HG03135 (cell line): ENCODE results near the gene ENTPD7.
"Not testable (repeated sequence)": the region's sequence is repeated elsewhere in the genome, so short reads cannot be mapped to it uniquely, and the experiment has no call there.

ENCODE experiments used
- ATAC-seq: cut with Tn5 transposase; IDR thresholded peaks from one replicate; pipeline ENCODE4 v1.9.1; 2021; ENCODE audit warnings: mild to moderate bottlenecking, moderate library complexity; ENCODE audit not compliant: unreplicated experiment

ENTPD7 gene, protein sequence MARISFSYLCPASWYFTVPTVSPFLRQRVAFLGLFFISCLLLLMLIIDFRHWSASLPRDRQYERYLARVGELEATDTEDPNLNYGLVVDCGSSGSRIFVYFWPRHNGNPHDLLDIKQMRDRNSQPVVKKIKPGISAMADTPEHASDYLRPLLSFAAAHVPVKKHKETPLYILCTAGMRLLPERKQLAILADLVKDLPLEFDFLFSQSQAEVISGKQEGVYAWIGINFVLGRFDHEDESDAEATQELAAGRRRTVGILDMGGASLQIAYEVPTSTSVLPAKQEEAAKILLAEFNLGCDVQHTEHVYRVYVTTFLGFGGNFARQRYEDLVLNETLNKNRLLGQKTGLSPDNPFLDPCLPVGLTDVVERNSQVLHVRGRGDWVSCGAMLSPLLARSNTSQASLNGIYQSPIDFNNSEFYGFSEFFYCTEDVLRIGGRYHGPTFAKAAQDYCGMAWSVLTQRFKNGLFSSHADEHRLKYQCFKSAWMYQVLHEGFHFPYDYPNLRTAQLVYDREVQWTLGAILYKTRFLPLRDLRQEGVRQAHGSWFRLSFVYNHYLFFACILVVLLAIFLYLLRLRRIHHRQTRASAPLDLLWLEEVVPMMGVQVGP

DNA sequence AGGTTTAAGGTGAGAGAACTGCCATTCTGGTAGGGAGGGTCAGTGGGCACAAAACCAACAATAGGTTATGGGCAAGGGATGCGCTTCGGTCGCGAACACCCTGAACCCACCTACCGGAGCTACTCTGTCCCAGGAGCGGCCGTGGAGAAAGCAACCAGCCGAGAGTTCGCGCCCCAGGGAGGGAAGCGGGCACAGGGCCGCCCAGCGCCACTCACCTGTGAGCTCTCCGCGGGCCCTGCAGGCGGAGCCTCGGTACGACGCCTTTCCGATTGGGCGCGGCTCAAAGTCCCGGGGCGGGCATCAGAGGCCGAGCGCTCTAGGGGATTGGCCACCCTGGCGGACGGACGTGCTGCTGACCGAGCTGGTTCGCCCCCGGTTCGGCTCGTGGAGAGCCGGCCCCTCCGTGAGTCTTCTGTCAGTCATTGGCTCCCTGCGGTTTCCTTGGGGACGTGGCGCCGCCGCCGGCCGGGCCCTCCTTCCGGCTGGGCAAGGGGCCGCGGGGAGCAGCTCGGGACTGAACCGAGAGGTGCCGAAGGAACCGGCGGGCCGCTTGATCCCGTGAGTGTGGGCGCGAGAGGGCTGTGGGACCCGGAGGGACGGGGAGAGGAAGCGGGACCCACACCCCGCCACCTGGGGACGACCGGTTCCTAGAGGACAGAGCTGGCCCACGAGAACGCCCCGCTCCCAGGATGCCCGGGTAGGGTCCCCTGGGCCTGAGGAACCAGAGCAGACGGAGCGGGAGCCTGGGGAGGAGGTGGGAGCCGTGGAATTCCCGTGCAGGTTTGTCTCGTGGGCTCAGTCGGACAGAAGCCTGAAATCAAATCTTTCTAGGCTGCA lies at the start of gene ENTPD7:
ENTPD7 (plus strand) TSS at position 479 of the 837 bp plus-strand sequence. CDS start 448 bp downstream, outside the sequence.
- ATAC-seq: peak; percentile 99

DNA sequence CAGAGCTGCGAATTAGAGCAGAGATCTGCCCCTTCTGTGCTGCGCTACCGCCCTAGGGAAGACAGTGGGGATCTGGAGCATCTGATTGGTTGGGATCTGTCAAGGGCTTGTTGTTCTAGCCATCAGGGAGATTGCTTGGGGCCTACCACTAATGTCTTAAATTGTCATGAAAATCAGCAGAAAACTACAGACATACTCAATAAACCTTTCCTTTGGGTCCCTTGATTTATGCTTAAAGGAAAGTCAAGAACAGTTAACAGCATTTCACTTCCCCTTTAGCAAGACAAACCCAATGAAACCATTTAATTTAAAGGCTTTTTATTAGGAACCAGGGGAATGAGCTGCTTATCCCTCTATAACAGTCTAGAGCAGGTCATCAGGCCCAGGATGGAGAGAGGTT lies 49.1 kb upstream of the ENTPD7 start:
- no peak for ATAC-seq

DNA sequence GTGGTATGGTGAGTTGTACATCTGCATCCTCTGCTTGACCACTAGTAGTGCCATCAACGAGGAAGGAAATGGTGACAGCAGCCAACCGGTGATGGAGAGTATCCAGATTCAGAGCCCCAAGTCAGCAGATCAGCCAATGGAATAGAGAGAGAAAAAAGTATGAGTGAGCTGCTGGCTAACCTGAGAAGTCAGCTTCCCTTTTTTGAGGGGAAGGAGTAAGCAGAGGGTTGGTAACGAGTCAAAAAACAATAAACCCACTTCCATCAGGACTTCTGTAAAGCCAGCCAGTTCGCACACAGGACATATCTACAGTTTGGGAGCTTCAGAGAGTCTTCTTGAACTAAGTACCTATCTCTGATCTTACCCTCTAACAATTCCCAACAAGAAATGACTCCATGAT lies 48.0 kb upstream of the ENTPD7 start:
- ATAC-seq: no peak

DNA sequence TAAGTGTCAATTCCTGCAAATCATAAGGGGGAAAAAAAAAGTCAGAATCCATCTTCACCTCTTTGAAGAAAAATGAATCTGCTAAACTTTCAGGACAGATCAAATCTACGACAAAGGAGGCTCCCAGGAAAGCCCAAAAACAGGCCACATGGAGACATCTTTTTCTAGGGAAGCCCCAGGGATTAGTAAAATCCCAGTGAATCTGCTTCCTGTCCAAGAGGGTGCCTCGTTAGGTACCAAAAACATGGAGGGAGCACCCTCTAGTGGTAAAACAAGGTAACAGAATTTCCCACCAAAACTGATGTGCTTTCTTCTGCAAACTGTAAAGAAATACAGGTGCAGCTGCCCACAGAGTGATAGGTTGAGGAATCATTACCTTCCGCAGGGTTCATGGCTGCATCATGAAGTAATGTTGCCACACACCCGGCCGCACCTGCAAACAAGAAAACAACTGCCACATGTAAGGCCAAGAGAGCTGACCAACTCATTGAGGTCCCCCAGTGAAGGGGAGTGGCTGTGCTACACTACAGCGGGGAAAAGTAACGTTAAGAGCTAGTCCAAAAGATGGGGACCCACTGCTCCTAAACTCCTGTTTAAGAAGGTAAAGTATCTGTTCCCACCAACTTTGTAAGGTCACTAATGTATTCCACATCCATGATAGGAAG lies 47.0 kb upstream of the ENTPD7 start:
- ATAC-seq: no peak

DNA sequence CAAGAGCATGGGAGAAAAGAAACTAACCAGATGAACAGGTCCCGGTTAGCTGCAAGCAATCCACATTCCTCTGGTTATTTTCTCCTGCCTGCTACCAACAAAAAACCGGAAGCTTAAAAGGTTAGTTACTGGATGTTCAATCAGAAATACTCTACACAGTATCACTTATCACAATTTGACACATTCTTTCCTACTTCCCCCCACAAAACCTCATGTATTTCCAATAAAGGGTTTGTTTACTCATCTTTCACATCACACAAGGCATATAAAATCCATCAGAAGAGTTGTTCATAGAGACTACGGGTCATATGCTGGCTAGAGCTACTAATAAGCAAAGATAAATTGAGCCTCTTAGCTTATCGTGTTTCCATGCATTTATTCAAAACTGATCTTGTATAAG lies 43.9 kb upstream of the ENTPD7 start:
- ATAC-seq: no peak

DNA sequence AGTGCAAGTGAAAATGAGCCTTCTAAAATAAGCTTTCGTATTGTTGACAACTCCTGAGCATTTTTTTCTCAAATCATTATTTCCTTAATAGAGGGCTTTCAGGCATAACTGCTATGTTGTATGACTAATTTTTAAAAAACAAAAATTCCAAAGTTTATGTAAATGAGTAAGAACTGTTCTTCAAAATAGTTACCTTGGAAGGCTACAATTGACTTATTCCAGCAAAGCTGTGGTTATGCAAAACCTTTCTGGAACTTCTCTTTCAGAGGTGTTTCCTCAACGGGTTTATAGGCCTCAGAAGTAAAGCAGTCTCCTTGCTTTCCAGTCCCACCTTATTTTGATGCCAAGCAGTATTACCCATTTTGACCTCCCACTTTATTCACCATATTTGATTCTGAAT lies 41.6 kb upstream of the ENTPD7 start:
- no peak for ATAC-seq

DNA sequence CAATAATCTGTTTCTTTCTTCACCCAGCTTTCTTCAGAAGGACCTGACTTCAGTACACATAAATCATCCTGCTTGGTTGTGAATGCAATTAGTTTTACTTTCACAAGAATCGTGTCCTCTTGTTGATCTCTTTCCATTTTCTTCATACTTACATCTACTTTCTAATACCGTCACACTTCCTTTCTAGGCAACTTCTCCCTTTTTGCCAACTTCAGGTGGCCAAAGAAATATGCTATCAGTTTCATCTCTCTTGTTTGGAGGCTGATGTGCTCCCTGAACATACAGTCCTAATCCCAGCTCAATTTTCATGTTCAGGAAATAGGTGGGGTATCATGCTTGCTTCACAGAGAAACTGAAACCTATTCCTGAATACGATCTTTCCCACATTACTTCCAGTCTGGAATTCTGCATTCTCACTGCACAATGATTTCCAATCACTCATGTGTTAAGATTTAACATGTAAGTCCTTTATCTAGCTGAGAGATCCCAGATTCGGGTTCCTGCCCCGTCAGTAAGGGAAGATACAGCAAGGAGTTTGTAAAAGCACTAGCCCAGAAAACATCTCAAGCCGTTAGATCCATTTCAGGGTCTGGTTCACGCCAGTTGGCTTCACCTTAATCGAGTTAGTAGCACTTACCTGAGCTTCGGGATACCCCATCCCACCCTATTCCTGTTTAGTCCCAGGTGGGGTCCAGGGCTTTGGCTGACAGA lies 40.1 kb upstream of the ENTPD7 start:
- no peak for ATAC-seq

DNA sequence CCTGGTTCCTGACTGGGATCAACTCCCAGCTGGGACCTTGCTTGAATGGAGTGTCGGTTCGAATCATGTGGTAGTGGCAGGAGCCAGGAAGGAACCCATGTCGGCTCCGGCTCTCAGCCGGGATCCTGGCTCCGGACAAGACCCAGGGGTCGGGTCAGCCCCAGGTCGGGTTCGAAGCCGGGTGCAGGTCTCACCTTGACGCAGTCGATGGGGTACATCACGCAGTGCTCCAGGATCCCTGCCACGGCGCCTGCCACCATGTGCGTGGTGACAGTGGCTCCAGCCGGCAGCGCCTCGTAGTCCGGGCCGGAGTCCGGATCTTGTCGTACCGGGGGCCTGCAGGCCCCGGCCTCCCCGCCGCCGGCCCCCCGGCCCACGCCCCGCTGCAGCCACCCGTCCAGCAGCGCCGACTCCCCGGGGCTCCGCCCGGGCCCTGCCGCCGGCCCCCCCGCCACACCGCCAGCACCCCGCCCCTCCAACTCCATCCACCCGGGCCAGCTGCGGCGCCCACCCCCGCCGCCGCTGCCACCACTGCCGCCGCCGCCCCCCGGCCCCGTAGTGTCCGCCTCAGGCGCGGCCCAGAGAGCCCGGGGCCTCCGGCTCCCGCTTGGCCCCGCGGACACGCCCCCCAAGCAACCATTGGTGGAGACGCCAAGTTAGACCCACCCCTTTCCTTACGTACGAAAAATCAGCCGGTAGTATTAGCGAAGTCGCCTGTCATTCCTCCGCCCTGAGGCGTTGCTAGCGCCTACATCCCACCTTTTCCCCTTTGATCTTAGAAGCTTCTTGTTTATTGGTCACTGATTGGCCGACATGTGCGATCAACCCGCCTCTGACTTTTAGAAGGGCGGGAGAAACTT lies 39.2 kb upstream of the ENTPD7 start, which contains the start of gene SLC25A28:
SLC25A28 (minus strand) TSS at position 589 of the 860 bp plus-strand sequence; CDS start at position 485, 104 bp downstream.
- peak; percentile 80 for ATAC-seq

DNA sequence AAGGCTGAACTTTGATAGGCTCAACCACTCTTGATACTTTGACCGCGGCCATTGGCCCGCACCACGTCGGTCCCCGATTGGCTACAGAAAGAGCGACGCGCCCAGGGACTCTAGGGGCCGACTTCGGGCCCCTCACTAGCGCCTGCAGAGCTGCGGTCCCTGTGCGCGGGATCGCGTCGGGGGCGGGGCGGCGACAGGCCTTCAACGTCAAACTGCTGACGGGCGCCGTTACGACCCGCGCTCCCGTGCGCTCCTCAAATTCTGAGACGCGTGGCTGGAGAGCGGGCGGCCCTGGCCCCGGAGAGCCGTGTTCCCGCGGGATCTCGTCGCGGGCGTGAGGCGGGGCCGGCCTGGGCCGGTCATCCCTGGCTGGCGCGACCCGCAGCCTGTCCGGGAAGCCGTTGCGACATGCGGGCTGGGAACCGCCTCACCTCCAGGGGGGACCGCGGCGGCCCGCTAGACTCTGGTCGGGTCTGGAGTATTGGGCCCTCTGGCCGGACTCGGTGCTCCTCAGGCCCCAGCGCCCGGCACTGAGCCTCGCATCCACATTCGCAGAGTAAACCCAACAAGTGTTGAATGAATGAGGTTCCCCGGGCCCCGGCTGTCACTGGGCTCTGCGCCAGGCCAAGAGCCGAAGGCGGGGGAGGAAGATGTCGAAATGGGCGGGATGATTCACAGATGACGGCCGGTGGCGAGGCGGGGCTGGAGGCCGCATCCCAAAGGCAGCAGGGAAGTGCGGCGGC lies 38.4 kb upstream of the ENTPD7 start:
- ATAC-seq: peak; percentile 90

DNA sequence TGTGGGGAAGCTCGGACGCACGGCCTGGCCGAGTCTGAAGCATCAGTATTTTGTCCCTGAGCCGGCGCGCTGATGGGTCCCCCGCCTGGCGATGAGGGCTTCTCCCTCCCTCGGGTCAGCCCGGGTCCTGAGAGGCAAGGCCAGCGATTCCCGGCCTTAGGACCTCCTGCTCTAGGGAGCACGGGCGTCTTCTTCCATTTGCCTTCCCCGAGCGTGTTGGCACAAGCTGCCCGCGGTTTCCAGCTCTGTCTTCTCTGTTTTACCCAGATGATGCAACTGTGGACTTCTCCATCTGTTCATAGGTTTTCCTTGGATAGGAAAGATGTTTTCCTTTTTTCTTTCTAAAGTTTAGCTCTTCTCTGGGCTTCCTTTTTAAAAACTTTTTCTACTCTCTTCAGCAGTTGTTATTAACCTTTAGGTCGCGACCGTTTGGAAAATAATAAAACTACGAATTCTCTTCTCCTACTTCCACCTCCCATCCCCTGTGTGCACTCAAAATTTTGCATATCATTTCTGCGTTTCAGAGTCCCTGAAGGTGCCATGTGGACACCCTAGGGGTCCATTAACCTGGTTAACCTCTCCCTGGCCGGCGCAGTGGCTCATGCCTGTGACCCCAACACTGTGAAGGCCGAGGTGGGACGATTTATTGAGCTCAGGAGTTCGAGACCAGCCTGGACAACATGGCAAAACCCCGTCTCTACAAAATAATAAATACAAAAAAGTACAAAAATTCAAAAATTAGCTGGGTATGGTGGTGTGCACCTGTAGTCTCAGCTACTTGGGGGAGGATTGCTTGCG lies 37.7 kb upstream of the ENTPD7 start:
- ATAC-seq: no peak

DNA sequence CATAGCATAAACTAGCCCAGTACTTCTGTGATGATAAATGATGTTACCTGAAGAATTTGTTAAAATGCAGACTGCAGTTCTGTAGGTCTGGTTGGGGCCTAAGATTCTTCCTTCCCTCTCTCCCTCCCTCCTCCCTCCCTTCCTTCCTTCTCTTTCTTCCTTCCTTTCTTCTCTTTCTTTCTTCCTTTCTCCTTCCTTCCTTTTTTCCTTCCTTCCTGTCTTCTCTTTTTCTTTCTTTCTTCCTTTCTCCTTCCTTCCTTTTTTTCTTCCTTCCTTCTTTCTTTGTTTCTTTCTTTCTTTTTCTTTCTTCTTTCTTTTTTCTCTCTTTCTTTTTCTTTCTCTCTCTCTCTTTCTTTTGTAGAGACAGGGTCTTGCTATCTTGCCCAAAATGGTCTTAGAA lies 35.4 kb upstream of the ENTPD7 start:
- no peak for ATAC-seq

DNA sequence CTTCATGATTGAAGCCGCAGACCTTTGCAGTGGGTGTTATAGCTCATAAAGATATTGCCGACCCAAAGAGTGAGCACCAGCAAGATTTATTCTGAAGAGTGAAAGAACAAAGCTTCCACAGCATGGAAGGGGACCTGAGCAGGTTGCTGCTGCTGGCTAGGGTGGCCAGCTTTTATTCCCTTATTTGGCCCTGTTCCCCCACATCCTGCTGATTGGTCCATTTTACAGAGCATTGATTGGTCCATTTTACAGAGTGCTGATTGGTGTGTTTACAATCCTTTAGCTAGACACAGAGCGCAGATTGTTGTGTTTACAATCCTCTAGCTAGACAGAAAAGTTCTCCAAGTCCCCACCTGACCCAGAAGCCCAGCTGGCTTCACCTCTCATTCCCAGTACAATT lies 34.2 kb upstream of the ENTPD7 start:
- not testable (repeated sequence) for ATAC-seq

DNA sequence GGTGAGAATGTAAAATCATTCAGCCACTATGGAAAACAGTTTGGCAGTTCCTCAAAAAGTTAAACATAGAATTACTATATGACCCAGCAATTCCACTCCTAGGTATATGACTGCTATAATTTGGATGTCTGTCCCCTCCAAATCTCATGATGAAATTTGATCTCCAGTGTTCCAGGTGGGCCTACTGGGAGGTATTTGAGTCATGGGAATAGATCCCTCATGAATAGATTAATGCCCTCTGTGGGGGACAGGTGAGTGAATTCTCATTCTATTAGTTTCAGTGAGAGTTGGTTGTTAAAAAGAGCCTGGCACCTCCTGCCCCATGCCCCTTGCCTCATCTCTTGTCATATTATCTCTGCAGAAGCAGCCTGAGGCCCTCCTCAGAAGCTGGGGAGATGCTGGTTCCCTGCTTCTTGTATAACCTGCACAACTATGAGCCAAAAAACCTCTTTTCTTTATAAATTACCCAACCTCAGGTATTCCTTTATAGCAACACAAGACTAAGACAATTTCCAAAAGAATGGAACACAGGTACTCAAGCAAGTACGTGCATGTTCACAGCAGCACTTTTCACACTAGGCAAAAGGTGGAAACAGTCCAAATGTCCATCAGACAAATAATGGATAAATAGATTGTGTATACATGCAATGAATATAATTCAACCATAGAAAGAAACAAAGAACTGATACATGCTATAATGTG lies 30.2 kb upstream of the ENTPD7 start:
- ATAC-seq: no peak

DNA sequence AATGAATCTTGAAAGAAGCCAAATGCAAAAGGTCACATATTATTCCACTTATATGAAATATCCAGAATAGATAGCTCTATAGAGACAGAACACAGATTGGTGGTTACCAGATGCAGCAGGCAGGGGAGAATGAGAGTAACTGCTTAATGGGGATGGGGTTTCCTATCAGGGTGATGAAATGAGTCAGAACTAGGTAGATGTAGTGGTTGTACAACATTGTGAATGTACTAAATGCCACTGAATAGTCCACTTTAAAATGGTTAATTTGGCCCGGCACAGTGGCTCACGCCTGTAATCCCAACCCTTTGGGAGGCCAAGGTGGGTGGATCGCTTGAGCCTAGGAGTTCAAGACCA lies 29.7 kb upstream of the ENTPD7 start:
- no peak for ATAC-seq

DNA sequence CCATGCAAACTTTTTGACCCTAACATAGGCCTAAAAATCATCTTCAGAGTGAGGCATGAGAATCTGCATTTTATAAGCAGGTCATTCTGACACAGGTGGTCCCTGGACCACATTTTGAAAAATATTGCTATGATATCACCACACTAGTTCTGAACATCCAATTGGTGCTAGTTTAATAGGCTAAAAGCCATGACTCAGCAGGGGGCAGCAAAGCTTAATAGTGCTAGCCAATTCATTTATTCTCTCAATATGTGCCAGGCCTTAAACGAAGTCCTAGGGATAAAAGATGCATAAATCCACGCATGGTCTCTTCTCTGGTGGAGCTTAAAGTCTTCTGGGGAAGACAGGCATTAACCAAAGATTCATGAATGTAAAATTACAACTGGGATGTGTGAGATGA lies 28.9 kb upstream of the ENTPD7 start:
- ATAC-seq: no peak

DNA sequence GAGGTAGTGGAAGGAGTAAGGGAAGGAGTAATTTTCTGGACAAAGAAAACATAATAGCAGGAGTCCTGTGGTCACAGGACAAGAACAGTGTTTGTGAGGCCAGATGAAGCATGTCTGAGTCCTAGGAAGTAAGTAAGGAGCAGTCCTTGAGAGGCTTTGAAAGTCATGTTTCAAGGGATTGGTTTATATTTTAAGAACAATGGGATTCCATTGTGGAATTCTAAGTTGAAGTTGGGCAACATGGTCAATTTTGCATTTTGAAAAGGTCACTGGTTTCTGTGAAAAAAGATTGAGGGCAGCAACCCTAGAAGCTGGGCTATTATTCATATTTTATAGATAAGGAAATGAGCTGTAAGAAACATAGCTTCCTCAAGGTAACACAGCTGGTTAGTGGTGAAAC lies 28.3 kb upstream of the ENTPD7 start:
- no peak for ATAC-seq

DNA sequence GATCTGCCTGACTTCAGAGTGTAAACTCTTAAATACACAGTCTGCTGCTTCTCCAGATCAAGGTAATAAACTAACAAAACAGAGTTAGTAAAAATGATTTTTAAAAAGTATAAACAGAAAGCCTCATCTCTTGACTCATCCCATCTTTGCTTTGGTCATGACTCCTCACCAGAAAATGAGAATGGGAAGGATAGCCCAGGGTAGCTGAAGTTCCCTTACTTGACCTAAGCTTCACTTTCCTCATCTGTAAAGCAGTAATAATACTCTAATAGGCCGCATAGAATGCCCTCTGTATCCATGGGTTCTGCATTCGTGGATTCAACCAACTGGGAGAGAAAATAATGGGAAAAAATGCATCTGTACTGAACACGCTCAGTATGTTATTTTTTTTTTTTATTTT lies 27.8 kb upstream of the ENTPD7 start:
- ATAC-seq: no peak
